ENCODE data around the gene RSPRY1. TPM values are rescaled to one million over a fixed set of nuclear protein-coding genes. Genes with fewer than 3 reads are reported as not detected.
"Not testable (repeated sequence)": the region's sequence is repeated elsewhere in the genome, so short reads cannot be mapped to it uniquely, and the experiment has no call there.

RSPRY1 gene
- total and polyA plus RNA-seq, 2 experiments from 2014 or later = 39.1 to 42.7 TPM

GRCh38 chr16:57273359-57273758 lies 87.2 kb downstream of the RSPRY1 start:
- H3K27me3 ChIP-seq (replicated peaks; ENCODE audit: insufficient read depth) = no peaks in the 10 kb centered on the region
- H3K79me2 ChIP-seq (ENCODE audit: insufficient read depth) = no peaks in the 10 kb centered on the region
- TF ChIP-seq EZH2 (IDR thresholded peaks at IDR 0.05; ENCODE audit: insufficient read depth, poor library complexity, severe bottlenecking) (no peak), EZH2phosphoT487 (IDR thresholded peaks at IDR 0.05; ENCODE audit: insufficient read depth, low read depth) (no peak)
- H3F3A ChIP-seq (ENCODE audit: insufficient read depth) = 0 out of 2 replicates have a peak, but pooled peaks cover 5% of the 10 kb centered on the region
- H3K4me2 ChIP-seq (ENCODE audit: unreplicated experiment) = no peak overlapping the region
- no peaks in the 10 kb centered on the region for H3K9me3 ChIP-seq (ENCODE audit: low read depth)
- H3K36me3 ChIP-seq (ENCODE audit: low read depth) = no peaks in the 10 kb centered on the region
- WGBS, 2 experiments (ENCODE audit: low coverage in 1 of 2, low lambda C conversion rate in 2 of 2, missing lambda C conversion rate in 2 of 2) = 92 to 100% methylated on average over 1 of the region's 1 CpG
- H3K27ac ChIP-seq = no peak overlapping the region
- H3K9ac ChIP-seq = no peak overlapping the region
- peaks cover 16% of the 10 kb centered on the region for H3K4me1 ChIP-seq (ENCODE audit: insufficient read depth)
- H3K9me2 ChIP-seq (ENCODE audit: insufficient read depth) = no peaks in the 10 kb centered on the region
- H4K20me1 ChIP-seq (ENCODE audit: insufficient read depth) = no peaks in the 10 kb centered on the region
- DNase-seq = no peak
- in situ Hi-C loops (cut with MboI) = no loop called here
- H2AFZ ChIP-seq = no peak overlapping the region
- H3K4me3 ChIP-seq = no peak overlapping the region

- peaks cover 16% of the 10 kb centered on the region for H3K4me1 ChIP-seq (ENCODE audit: insufficient read depth)
- DNase-seq = no peak
- no peak overlapping the region for H3K9ac ChIP-seq
- TF ChIP-seq EZH2phosphoT487 (IDR thresholded peaks at IDR 0.05; ENCODE audit: insufficient read depth, low read depth) (no peak), EZH2 (IDR thresholded peaks at IDR 0.05; ENCODE audit: insufficient read depth, poor library complexity, severe bottlenecking) (no peak)
- H2AFZ ChIP-seq = no peak overlapping the region
- H3K27ac ChIP-seq = no peak overlapping the region
- no peak overlapping the region for H3K4me3 ChIP-seq
- 83 to 88% methylated on average over 5 of the region's 5 CpGs for WGBS, 2 experiments (ENCODE audit: low coverage in 1 of 2, low lambda C conversion rate in 2 of 2, missing lambda C conversion rate in 2 of 2)
- no peaks in the 10 kb centered on the region for H4K20me1 ChIP-seq (ENCODE audit: insufficient read depth)
- no peaks in the 10 kb centered on the region for H3K79me2 ChIP-seq (ENCODE audit: insufficient read depth)
- in situ Hi-C loops (cut with MboI) = no loop called here
- no peaks in the 10 kb centered on the region for H3K9me3 ChIP-seq (ENCODE audit: low read depth)
- no peaks in the 10 kb centered on the region for H3K9me2 ChIP-seq (ENCODE audit: insufficient read depth)
- no peaks in the 10 kb centered on the region for H3K36me3 ChIP-seq (ENCODE audit: low read depth)
- no peaks in the 10 kb centered on the region; the same call in 1 of the 2 replicates for H3K27me3 ChIP-seq (replicated peaks; ENCODE audit: insufficient read depth)
- H3F3A ChIP-seq (ENCODE audit: insufficient read depth) = 0 out of 2 replicates have a peak, but pooled peaks cover 5% of the 10 kb centered on the region
- H3K4me2 ChIP-seq (ENCODE audit: unreplicated experiment) = no peak overlapping the region
These were observed 87.7 kb downstream of the RSPRY1 start for GRCh38 chr16:57273826-57274225.

GRCh38 chr16:57275946-57276345 lies 89.8 kb downstream of the RSPRY1 start:
- DNase-seq; H3K27me3 ChIP-seq (replicated peaks; ENCODE audit: insufficient read depth); H3K36me3 ChIP-seq (ENCODE audit: low read depth); H3K27ac ChIP-seq; in situ Hi-C loops (cut with MboI); H3K4me3 ChIP-seq; H3K9me3 ChIP-seq (ENCODE audit: low read depth); H3K79me2 ChIP-seq (ENCODE audit: insufficient read depth); H4K20me1 ChIP-seq (ENCODE audit: insufficient read depth); H3K4me2 ChIP-seq (ENCODE audit: unreplicated experiment); H3F3A ChIP-seq (ENCODE audit: insufficient read depth); H2AFZ ChIP-seq; H3K9me2 ChIP-seq (ENCODE audit: insufficient read depth); H3K9ac ChIP-seq: not testable (repeated sequence)
- peaks cover 16% of the 10 kb centered on the region for H3K4me1 ChIP-seq (ENCODE audit: insufficient read depth)
- WGBS, 2 experiments (ENCODE audit: low coverage in 1 of 2, low lambda C conversion rate in 2 of 2, missing lambda C conversion rate in 2 of 2) = 65 to 77% methylated on average over 5 of the region's 5 CpGs

- DNase-seq = peak; percentile 33
- TF ChIP-seq EZH2phosphoT487 (IDR thresholded peaks at IDR 0.05; ENCODE audit: insufficient read depth, low read depth) (no peak), EZH2 (IDR thresholded peaks at IDR 0.05; ENCODE audit: insufficient read depth, poor library complexity, severe bottlenecking) (no peak)
- no peak overlapping the region for H3K4me2 ChIP-seq (ENCODE audit: unreplicated experiment)
- H3K36me3 ChIP-seq (ENCODE audit: low read depth) = no peaks in the 10 kb centered on the region
- in situ Hi-C loops (cut with MboI) = no loop called here
- no peaks in the 10 kb centered on the region for H3K9me3 ChIP-seq (ENCODE audit: low read depth)
- H3K27ac ChIP-seq = no peak overlapping the region
- H3K9me2 ChIP-seq (ENCODE audit: insufficient read depth) = no peaks in the 10 kb centered on the region
- 65 to 72% methylated on average over 5 of the region's 5 CpGs for WGBS, 2 experiments (ENCODE audit: low coverage in 1 of 2, low lambda C conversion rate in 2 of 2, missing lambda C conversion rate in 2 of 2)
- H3K79me2 ChIP-seq (ENCODE audit: insufficient read depth) = no peaks in the 10 kb centered on the region
- 0 out of 2 replicates have a peak, but pooled peaks cover 5% of the 10 kb centered on the region for H3F3A ChIP-seq (ENCODE audit: insufficient read depth)
- H2AFZ ChIP-seq = no peak overlapping the region
- peaks cover 16% of the 10 kb centered on the region for H3K4me1 ChIP-seq (ENCODE audit: insufficient read depth)
- H3K27me3 ChIP-seq (replicated peaks; ENCODE audit: insufficient read depth) = no peaks in the 10 kb centered on the region; the same call in 1 of the 2 replicates
- no peaks in the 10 kb centered on the region for H4K20me1 ChIP-seq (ENCODE audit: insufficient read depth)
- no peak overlapping the region for H3K9ac ChIP-seq
- H3K4me3 ChIP-seq = no peak overlapping the region
These were observed 90.5 kb downstream of the RSPRY1 start for GRCh38 chr16:57276596-57276995.

GRCh38 chr16:57277586-57277985 lies 91.5 kb downstream of the RSPRY1 start:
- no peaks in the 10 kb centered on the region for H4K20me1 ChIP-seq (ENCODE audit: insufficient read depth)
- H3K4me2 ChIP-seq (ENCODE audit: unreplicated experiment) = no peak overlapping the region
- H3F3A ChIP-seq (ENCODE audit: insufficient read depth) = 0 out of 2 replicates have a peak, but pooled peaks cover 5% of the 10 kb centered on the region
- no peak for TF ChIP-seq EZH2phosphoT487 (IDR thresholded peaks at IDR 0.05; ENCODE audit: insufficient read depth, low read depth)
- TF ChIP-seq EZH2 (IDR thresholded peaks at IDR 0.05; ENCODE audit: insufficient read depth, poor library complexity, severe bottlenecking) = no peak
- no peak overlapping the region for H2AFZ ChIP-seq
- H3K4me3 ChIP-seq = no peak overlapping the region
- H3K9ac ChIP-seq = no peak overlapping the region
- peak; percentile 66 for DNase-seq
- no peaks in the 10 kb centered on the region for H3K9me3 ChIP-seq (ENCODE audit: low read depth)
- H3K27me3 ChIP-seq (replicated peaks; ENCODE audit: insufficient read depth) = peaks cover under 1% of the 10 kb centered on the region
- H3K79me2 ChIP-seq (ENCODE audit: insufficient read depth) = no peaks in the 10 kb centered on the region
- no peaks in the 10 kb centered on the region for H3K36me3 ChIP-seq (ENCODE audit: low read depth)
- in situ Hi-C loops (cut with MboI) = no loop called here
- WGBS, 2 experiments (ENCODE audit: low coverage in 1 of 2, low lambda C conversion rate in 2 of 2, missing lambda C conversion rate in 2 of 2) = 25 to 43% methylated on average over 1 of the region's 1 CpG
- H3K27ac ChIP-seq = no peak overlapping the region
- no peaks in the 10 kb centered on the region for H3K9me2 ChIP-seq (ENCODE audit: insufficient read depth)
- peaks cover 16% of the 10 kb centered on the region for H3K4me1 ChIP-seq (ENCODE audit: insufficient read depth)

Measured in GM23248 (cell line).